Bronchial epithelial cell (primary cell): ENCODE data around the gene OR8U1. TPM values are rescaled to one million over a fixed set of nuclear protein-coding genes. Genes with fewer than 3 reads are reported as not detected.
"Not testable (repeated sequence)": the region's sequence is repeated elsewhere in the genome, so short reads cannot be mapped to it uniquely, and the experiment has no call there.

Experiments used
- DNase-seq: peaks from one replicate; pipeline ENCODE4 v3.0.0-alpha.2; 2010; ENCODE audit warnings: low read depth
- FAIRE-seq: peaks from 2 replicates; lab custom pipeline; 2011; peaks lifted over from hg19 to GRCh38; lab: Jason Lieb, UNC
- H3K27me3 ChIP-seq: 2 replicates; pipeline ENCODE4 v1.5.1; 2011; ENCODE audit warnings: low read length; ENCODE audit not compliant: control insufficient read depth, insufficient read depth
- H3K36me3 ChIP-seq: 2 replicates; pipeline ENCODE4 v1.5.1; 2011; ENCODE audit warnings: low read length; ENCODE audit not compliant: control insufficient read depth, insufficient read depth
- H3K4me3 ChIP-seq: 2 replicates; pipeline ENCODE4 v1.5.1; 2011; ENCODE audit warnings: mild to moderate bottlenecking, low read depth, low read length, control low read depth
- CTCF ChIP-seq: IDR thresholded peaks from 2 replicates; pipeline ENCODE4 v1.5.1; 2011; ENCODE audit warnings: mild to moderate bottlenecking, moderate library complexity, low read length, control low read depth, inconsistent platforms; ENCODE audit not compliant: insufficient read depth, severe bottlenecking
- total RNA-seq: library from RNA; depleted of rRNA; stranded (reverse); fragments of >200 nt; gene quantifications from 2 replicates; pipeline ENCODE4 v1.2.1, GENCODE V29; 2014

The OR8U1 gene
- total RNA-seq, 1 donor from 2014 or later: not detected

GRCh38 chr11:56380120-56380519 is 4.7 kb downstream of the OR8U1 start:
- DNase-seq (no peak), FAIRE-seq (no peak)
- no peaks in the 10 kb centered on the region for H3K36me3 ChIP-seq
- TF ChIP-seq CTCF: no peak
- H3K27me3 ChIP-seq: no peaks in the 10 kb centered on the region
- H3K4me3 ChIP-seq: no peak overlapping the region

- TF ChIP-seq CTCF: no peak
- no peak for DNase-seq
- no peak for FAIRE-seq
- Histone ChIP-seq H3K4me3 (no peak overlapping the region), H3K36me3 (no peaks in the 10 kb centered on the region), H3K27me3 (no peaks in the 10 kb centered on the region)
These were observed 19.0 kb downstream of the OR8U1 start for GRCh38 chr11:56394381-56394780.

GRCh38 chr11:56396047-56396446 is 20.6 kb downstream of the OR8U1 start:
- no peak for FAIRE-seq
- Histone ChIP-seq H3K36me3 (no peaks in the 10 kb centered on the region), H3K27me3 (no peaks in the 10 kb centered on the region), H3K4me3 (no peak overlapping the region)
- TF ChIP-seq CTCF: no peak
- DNase-seq: no peak

- H3K36me3 ChIP-seq, H3K4me3 ChIP-seq, DNase-seq, FAIRE-seq, H3K27me3 ChIP-seq: not testable (repeated sequence)
These were observed 26.5 kb downstream of the OR8U1 start for GRCh38 chr11:56401858-56402461.

GRCh38 chr11:56404393-56404792 is 29.0 kb downstream of the OR8U1 start:
- no peak overlapping the region for H3K4me3 ChIP-seq
- no peak for TF ChIP-seq CTCF
- no peak for FAIRE-seq
- H3K36me3 ChIP-seq: no peaks in the 10 kb centered on the region
- H3K27me3 ChIP-seq: no peaks in the 10 kb centered on the region
- DNase-seq: no peak

GRCh38 chr11:56410801-56411200 is 35.4 kb downstream of the OR8U1 start:
- no peak overlapping the region for H3K4me3 ChIP-seq
- H3K36me3 ChIP-seq: no peaks in the 10 kb centered on the region
- no peak for FAIRE-seq
- no peak for TF ChIP-seq CTCF
- no peak for DNase-seq
- H3K27me3 ChIP-seq: no peaks in the 10 kb centered on the region
